Lung (tissue), 12 donors: Measurements from ENCODE around the gene CSTPP1. TPM values are rescaled to one million over a fixed set of nuclear protein-coding genes. Genes with fewer than 3 reads are reported as not detected.

Experiments
- ATAC-seq: fragments of 200-7000 bp; cut with Tn5 transposase; one replicate; pipeline ENCODE4 v1.9.1; 2020; ENCODE audit warnings: moderate number of reproducible peaks; ENCODE audit not compliant: insufficient read depth, low FRiP score
- DNase-seq, 3 donors: peaks; one replicate each; pipeline ENCODE4 v3.0.0-alpha.2; 2013 to 2017
- H3K27ac ChIP-seq, 2 donors: one replicate each; pipeline ENCODE4 v1.5.1; 2013; ENCODE audit warnings: mild to moderate bottlenecking in 2 of 2, moderate library complexity in 2 of 2, control low read depth in 1 of 2, inconsistent platforms in 1 of 2, low read depth in 1 of 2, low read length in 1 of 2
- H3K27me3 ChIP-seq, 3 donors: one replicate each; pipeline ENCODE4 v1.5.1; 2013; ENCODE audit warnings: low read length in 2 of 3; ENCODE audit not compliant: control insufficient read depth in 3 of 3, insufficient read depth in 3 of 3
- H3K36me3 ChIP-seq, 4 donors: one replicate each; pipeline ENCODE4 v1.5.1; 2013; ENCODE audit warnings: low read length in 4 of 4, mild to moderate bottlenecking in 1 of 4, moderate library complexity in 1 of 4; ENCODE audit not compliant: control insufficient read depth in 4 of 4, insufficient read depth in 4 of 4
- H3K4me1 ChIP-seq, 5 donors: one replicate each; pipeline ENCODE4 v1.5.1; 2013; ENCODE audit warnings: low read length in 5 of 5, mild to moderate bottlenecking in 2 of 5, moderate library complexity in 1 of 5; ENCODE audit not compliant: control insufficient read depth in 5 of 5, insufficient read depth in 5 of 5
- H3K4me3 ChIP-seq: one replicate; pipeline ENCODE4 v1.5.1; 2013; ENCODE audit warnings: mild to moderate bottlenecking, control low read depth, moderate library complexity
- H3K9ac ChIP-seq, 2 donors: one replicate each; pipeline ENCODE4 v1.5.1; 2013; ENCODE audit warnings: low read length in 2 of 2, control low read depth in 1 of 2; ENCODE audit not compliant: insufficient read depth in 1 of 2
- H3K9me3 ChIP-seq, 4 donors: one replicate each; pipeline ENCODE4 v1.5.1; 2013; ENCODE audit warnings: low read length in 3 of 4, mild to moderate bottlenecking in 1 of 4, moderate library complexity in 1 of 4; ENCODE audit not compliant: control insufficient read depth in 4 of 4, insufficient read depth in 3 of 4
- WGBS, 2 donors: extraction: QIAGEN DNeasy Blood & Tissue Kit; methylation state at CpG; one replicate each; pipeline ENCODE4 v1.1.7; 2013; 5-methylcytosine and 5-hydroxymethylcytosine counted together
- polyA plus RNA-seq, 2 donors: library from polyadenylated mRNA; stranded (reverse); fragments of 200-250 nt; gene quantifications; one replicate each; pipeline ENCODE4 v1.2.1, GENCODE V29; 2013
- total RNA-seq, 2 donors: library from RNA; depleted of rRNA in 1 of 2; stranded (reverse); fragments of >200 nt in 1 of 2; gene quantifications; one replicate each; pipeline ENCODE4 v1.2.1, GENCODE V29; 2014 to 2021
- TF ChIP-seq, protein P1 (sequence below): IDR thresholded peaks from 2 replicates; pipeline ENCODE4 v1.5.1; 2012; ENCODE audit warnings: mild to moderate bottlenecking; ENCODE audit errors: control extremely low read depth, extremely low read depth
- donor health status: control.
- donor health status: control.
- donor health status: Bipolar disorder and iron deficiency.
- donor health status: healthy.
- donor health status: DM: yes; HTN: yes; CAD: no.

CSTPP1 gene
- total and polyA plus RNA-seq, 4 donors = 26.0 to 45.8 (median 34.4) TPM

DNA sequence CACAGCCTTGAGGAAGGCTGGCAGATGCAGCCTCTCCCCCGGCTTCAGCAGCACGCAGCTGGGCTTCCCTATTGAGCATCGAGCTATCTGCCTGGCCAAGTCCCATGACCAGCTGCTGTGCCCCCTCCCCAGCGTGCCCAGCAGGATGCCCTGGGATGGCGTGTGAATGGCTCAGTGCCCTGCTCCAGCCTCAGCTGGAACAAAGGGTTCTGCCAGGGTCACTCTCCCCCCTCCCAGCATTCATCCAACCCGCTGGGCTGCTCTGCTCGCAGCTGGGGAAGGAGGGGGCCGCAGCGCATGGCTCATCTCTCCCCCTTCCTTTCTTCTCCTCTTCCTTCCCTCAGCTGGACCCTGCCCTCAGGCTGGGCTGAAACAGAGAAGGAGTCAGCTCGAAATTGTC, 32.7 kb upstream of the CSTPP1 start:
- TF ChIP-seq, protein P1, sequence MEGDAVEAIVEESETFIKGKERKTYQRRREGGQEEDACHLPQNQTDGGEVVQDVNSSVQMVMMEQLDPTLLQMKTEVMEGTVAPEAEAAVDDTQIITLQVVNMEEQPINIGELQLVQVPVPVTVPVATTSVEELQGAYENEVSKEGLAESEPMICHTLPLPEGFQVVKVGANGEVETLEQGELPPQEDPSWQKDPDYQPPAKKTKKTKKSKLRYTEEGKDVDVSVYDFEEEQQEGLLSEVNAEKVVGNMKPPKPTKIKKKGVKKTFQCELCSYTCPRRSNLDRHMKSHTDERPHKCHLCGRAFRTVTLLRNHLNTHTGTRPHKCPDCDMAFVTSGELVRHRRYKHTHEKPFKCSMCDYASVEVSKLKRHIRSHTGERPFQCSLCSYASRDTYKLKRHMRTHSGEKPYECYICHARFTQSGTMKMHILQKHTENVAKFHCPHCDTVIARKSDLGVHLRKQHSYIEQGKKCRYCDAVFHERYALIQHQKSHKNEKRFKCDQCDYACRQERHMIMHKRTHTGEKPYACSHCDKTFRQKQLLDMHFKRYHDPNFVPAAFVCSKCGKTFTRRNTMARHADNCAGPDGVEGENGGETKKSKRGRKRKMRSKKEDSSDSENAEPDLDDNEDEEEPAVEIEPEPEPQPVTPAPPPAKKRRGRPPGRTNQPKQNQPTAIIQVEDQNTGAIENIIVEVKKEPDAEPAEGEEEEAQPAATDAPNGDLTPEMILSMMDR = no peak
- no peak for DNase-seq

DNA sequence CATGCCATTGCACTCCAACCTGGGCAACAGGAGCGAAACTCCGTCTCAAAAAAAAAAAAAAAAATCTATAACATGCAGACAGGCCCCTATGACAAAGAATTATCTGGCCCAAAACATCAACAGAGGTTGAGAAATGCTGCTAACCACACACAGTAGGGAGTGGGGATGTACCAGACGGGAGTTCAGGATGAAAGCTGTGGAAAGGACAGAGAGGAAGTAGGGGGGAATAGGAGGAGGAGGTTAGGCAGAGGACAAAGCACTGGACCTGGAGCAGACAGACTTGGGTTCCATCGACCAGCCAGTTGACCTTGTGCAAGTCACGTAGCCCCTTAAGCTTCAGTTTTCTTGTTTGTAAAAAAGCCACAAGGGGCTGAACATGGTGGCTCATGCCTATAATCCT, 30.8 kb upstream of the CSTPP1 start:
- ATAC-seq (no peak), DNase-seq (no peak)
- TF ChIP-seq, protein P1 = no peak
- Histone ChIP-seq H3K27ac (no peak overlapping the region), H3K4me1 (peaks cover 0 to 12% (median 2%) of the 10 kb centered on the region in 5 donors), H3K4me3 (no peak overlapping the region), H3K36me3 (peaks cover 0 to 8% (median 0%) of the 10 kb centered on the region in 4 donors), H3K9me3 (no peaks in the 10 kb centered on the region), H3K9ac (no peak overlapping the region), H3K27me3 (no peaks in the 10 kb centered on the region)
- 75 to 77% methylated on average over 5 of the region's 5 CpGs for WGBS, 2 donors

More for the DNA sequence above, 32.7 kb upstream of the CSTPP1 start:
- Histone ChIP-seq H3K4me1 (peaks cover 0 to 12% (median 2%) of the 10 kb centered on the region in 5 donors), H3K9ac (no peak overlapping the region), H3K9me3 (no peaks in the 10 kb centered on the region), H3K27ac (no peak overlapping the region), H3K4me3 (no peak overlapping the region), H3K27me3 (no peaks in the 10 kb centered on the region), H3K36me3 (peaks cover 0 to 15% (median 7%) of the 10 kb centered on the region in 4 donors)
- 67 to 69% methylated on average over 8 to 10 of the region's 10 CpGs for WGBS, 2 donors
- no peak for ATAC-seq

DNA sequence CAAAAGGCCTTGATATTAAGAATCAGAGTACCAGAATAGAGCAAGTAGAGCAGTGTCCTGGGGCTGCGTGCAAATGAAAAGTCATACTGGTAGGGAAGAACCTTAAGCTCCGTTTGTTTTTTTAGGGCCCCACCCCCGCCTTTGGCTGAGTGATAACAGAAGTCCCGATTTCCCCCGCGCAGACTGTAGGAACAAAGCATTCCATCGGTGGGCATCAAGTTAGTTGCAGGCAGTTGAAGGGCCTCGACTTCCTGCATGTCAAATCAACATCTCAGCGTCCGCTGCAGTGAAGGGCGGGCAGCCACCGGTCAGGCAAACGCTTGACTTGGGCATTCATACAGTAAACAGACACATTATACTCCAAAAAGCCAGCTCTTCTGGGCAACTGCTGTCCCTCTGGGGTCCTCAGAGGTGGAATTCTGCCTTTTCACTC, 29.9 kb upstream of the CSTPP1 start:
- Histone ChIP-seq H3K27me3 (no peaks in the 10 kb centered on the region), H3K4me1 (peaks cover 0 to 12% (median 2%) of the 10 kb centered on the region in 5 donors), H3K4me3 (no peak overlapping the region), H3K36me3 (peaks cover 0 to 3% (median 0%) of the 10 kb centered on the region in 4 donors), H3K27ac (no peak overlapping the region), H3K9me3 (no peaks in the 10 kb centered on the region), H3K9ac (no peak overlapping the region)
- peak; percentile 32 to 57 (median 37) for DNase-seq
- ATAC-seq = no peak
- TF ChIP-seq, protein P1 = no peak
- WGBS, 2 donors = 19 to 35% methylated on average over 13 of the region's 13 CpGs

DNA sequence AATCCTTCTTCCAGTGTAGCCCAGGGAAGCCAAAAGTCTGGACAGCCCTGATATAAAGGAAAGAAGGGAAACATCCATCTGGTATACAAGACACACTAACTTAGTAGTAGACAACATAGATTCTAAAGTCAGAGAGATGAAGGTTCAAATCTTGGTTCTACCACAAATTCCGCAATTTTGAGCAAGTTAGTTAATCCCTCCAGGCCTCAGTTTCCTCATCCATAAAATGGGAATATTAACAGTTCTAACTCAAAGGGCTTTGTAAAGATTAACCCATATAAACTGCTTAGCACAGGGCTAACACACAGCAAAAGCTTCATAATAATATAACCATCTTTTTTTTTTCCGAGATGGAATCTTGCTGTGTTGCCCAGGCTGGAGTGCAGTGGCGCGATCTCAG, 29.0 kb upstream of the CSTPP1 start:
- Histone ChIP-seq H3K4me3 (no peak overlapping the region), H3K4me1 (peaks cover 0 to 18% (median 2%) of the 10 kb centered on the region in 5 donors), H3K9ac (no peak overlapping the region), H3K9me3 (no peaks in the 10 kb centered on the region), H3K27me3 (no peaks in the 10 kb centered on the region), H3K27ac (no peak overlapping the region), H3K36me3 (peaks cover 0 to 3% (median 0%) of the 10 kb centered on the region in 4 donors)
- 99 to 100% methylated on average over 4 of the region's 4 CpGs for WGBS, 2 donors
- ATAC-seq (no peak), DNase-seq (no peak)
- TF ChIP-seq, protein P1 = no peak
